NCI-H526 (cell line): Measurements from ENCODE around the gene HLA-F.

Experiments used
- DNase-seq, 2 experiments: peaks; one replicate each; lab custom pipeline; 2025; lab: John Stamatoyannopoulos, UW

Gene HLA-F

DNA sequence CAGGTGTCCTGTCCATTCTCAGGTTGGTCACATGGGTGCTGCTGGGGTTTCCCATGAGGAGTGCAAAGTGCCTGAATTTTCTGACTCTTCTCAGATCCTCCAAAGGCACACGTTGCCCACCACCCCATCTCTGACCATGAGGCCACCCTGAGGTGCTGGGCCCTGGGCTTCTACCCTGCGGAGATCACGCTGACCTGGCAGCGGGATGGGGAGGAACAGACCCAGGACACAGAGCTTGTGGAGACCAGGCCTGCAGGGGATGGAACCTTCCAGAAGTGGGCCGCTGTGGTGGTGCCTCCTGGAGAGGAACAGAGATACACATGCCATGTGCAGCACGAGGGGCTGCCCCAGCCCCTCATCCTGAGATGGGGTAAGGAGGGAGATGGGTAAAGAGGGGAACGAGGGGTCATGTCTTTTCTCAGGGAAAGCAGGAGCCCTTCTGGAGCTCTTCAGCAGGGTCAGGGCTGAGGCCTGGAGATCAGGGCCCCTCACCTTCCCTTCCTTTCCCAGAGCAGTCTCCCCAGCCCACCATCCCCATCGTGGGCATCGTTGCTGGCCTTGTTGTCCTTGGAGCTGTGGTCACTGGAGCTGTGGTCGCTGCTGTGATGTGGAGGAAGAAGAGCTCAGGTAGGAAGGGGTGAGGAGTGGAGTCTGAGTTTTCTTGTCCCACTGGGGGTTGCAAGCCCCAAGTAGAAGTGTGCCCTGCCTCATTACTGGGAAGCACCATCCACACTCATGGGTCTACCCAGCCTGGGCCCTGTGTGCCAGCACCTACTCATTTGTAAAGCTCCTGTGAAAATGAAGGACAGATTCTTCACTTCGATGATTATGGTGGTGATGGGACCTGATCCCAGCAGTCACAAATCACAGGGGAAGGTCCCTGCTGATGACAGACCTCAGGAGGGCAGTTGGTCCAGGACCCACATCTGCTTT is 2.0 kb downstream of the HLA-F start:
- DNase-seq = no peak

GRCh38 chr6:29726001-29726400 is 2.8 kb downstream of the HLA-F start:
- DNase-seq = no peak

- no peak for DNase-seq
These were observed 3.4 kb downstream of the HLA-F start for GRCh38 chr6:29726571-29727194.

- DNase-seq = no peak
These were observed 4.4 kb downstream of the HLA-F start for GRCh38 chr6:29727637-29728036.

GRCh38 chr6:29728173-29728874 is 5.1 kb downstream of the HLA-F start:
- DNase-seq = no peak

DNA sequence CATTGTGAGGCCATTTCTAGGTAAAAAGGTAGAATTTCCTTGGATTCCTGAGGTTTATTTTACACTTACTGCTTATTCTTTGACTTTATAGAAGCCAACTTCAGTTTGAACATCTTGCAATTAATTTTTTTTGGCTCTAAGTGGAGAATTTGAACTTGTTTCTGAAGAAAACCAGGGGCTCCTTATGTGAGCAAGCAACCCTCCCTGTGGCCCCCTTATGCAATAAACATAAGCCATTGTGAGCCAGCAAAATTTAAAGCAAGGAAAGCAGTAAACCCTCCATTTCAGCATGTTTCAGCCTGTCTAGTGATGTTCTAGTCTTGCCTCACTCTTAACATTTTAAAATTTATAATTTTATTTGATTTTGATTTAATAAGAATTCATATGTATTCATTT is 5.6 kb downstream of the HLA-F start:
- no peak for DNase-seq

- no peak for DNase-seq
These were observed 6.6 kb downstream of the HLA-F start for GRCh38 chr6:29729774-29730328.

- DNase-seq = no peak
These were observed 7.4 kb downstream of the HLA-F start for GRCh38 chr6:29730575-29731126.

DNA sequence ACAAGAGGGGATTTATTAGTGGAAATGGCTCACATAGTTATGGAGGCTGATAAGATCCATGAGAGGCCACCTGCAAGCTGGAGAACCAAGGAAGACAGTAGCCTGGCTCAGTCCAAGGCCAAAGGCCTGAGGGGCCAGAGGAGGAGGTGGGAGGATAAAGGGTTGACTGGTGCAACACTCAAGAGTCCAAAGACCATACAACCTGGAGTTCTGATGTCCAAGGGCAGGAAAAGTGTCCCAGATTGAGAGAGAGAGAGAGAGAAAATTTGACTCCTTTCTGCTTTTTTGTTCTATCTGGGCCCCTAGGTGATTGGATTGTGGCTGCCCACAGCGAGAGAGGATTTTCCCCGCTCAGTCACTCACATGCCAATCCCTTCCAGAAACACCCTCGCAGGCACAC is 8.0 kb downstream of the HLA-F start:
- DNase-seq = no peak

DNA sequence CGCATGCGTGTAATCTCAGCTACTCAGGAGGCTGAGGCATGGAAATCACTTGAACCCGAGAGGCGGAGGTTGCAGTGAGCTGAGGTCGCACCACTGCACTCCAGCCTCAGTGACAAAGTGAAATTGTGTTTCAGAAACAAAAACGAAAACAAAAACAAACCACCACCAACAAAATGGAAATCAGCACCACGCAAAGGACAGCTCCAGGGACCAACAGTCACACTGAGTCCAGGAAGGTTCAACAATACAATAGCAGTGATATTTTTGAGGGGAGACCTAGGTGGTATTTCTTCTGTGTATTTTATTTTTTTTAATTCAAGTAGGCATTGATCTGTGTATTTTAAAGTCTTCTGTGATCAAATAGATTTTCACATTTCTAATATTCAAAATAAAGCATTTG is 9.8 kb downstream of the HLA-F start:
- no peak for DNase-seq

GRCh38 chr6:29734046-29735018 is 11.1 kb downstream of the HLA-F start:
- no peak for DNase-seq

- no peak for DNase-seq
These were observed 13.3 kb downstream of the HLA-F start for GRCh38 chr6:29736563-29736962.

DNA sequence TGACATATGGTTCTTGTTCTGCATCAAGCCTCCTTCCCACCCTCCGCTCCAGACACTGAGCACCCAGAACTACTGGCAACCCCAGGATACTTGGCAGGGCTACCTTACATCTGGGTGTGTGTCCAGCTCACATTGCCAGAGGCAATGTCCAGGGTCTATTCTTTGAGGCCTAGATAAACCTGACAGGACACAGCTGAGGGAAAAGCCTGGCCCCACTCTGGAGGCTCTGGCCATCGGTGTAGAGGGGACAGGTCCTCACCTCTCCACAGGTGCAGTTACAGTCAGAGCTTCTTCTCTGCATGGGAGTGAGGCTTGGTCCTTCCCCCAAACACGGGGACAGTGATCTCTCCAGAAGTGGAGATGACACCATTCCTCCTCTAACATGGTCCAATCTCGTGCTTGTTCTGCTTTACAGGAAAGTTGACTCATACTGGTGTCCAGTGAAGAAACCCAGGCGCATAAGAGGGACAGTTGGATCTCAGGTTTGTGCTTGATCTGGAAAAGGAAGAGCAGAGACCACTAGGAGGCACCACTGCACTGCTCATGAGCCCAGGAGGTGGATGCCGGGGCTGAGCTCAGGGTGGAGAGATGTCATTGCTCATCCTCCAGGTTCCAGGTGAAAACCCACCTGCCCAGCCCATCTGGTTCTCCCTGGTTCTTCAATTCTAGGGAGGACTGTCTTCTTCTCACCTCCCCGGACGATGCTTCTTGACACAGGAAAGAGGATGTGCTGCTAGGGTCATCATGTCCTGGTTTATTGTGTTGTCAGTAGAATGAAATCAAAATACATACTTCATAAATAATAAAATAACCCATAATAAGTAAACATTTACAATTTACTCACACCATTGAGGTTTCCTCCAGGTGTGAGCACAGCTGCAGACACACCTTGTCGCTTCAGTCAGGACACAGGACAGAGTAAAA is 14.7 kb downstream of the HLA-F start:
- DNase-seq = peak; percentile 23 to 78

DNA sequence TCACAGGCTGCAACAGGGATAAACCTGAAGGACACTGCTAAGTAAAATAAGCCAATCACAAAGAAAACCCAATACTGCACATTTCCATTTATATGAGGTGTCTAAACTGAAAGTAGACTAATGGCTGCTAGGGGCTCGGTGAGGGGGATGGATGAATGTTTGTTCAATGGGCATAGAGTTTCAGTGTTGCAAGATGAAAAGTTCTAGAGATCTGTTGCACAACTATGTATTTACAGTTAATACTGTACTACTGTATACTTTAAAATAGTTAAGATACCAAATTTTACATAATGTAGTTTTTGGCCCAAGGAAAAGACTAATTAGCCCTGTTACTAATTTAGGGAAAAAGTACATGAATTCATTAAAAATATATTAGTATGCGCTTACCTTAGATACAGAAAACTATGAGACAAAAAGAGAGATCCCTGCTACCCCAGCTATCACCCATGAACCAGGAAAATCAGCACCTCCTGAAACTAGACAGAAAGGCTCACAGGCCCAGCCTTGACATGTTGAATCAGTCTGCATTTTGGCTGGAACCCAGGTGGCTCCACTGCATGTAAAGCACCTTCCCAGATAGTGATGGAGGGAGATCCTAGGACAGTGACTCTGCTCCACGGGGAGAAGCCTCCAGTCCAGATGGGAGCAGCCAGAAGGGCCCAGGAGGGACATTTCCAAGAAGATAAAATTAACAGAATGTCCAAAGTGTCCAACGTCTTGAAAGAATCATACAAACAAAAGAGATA is 16.1 kb downstream of the HLA-F start:
- DNase-seq = no peak

GRCh38 chr6:29739882-29740261 is 16.6 kb downstream of the HLA-F start:
- DNase-seq = no peak

GRCh38 chr6:29741592-29741991 is 18.4 kb downstream of the HLA-F start:
- no peak for DNase-seq

GRCh38 chr6:29742127-29742526 is 18.9 kb downstream of the HLA-F start:
- no peak for DNase-seq

DNA sequence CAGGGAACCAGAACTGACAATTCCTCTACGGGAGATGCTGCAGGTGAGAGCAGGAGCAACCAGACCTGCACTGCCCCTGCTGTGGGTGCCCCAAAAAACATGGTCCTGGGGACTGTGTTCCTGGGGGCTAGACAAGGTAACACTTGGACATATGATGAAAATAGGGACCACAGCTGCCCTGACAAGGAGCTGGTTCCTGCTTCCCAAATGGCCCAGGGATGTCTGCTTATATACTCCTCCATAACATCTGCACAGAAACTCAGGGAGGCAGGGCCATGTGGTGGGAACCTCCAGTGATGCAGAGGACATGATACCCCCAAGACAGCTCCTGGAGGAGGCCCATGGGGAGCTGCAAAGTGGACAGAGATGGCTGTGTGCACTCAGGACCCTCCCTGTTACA is 19.8 kb downstream of the HLA-F start:
- DNase-seq = no peak

GRCh38 chr6:29743568-29743967 is 20.3 kb downstream of the HLA-F start:
- DNase-seq = no peak
